Spleen (tissue), 11 donors: ENCODE data around the gene CLCF1. TPM values are rescaled to one million over a fixed set of nuclear protein-coding genes. Genes with fewer than 3 reads are reported as not detected.

Source experiments
- DNase-seq: peaks from one replicate; pipeline ENCODE4 v3.0.0-alpha.2; 2020
- H3K27ac ChIP-seq, 8 donors: fragments of 200-600 bp; sonication (generic) in 7 of 8; 1 replicate in 4 of 8; 2 replicates in 4 of 8; pipeline versions ENCODE4 v1.5.0 to v1.8.0; 2016 to 2021; ENCODE audit warnings: inconsistent platforms in 4 of 8, mild to moderate bottlenecking in 4 of 8, moderate library complexity in 1 of 8
- H3K27me3 ChIP-seq, 7 donors: fragments of 200-600 bp; sonication (generic) in 6 of 7; replicated peaks in 1 of 7; 1 replicate in 4 of 7; 2 replicates in 3 of 7; pipeline versions ENCODE4 v1.5.0 to v1.8.0; 2016 to 2021; ENCODE audit warnings: inconsistent platforms in 3 of 7, mild to moderate bottlenecking in 1 of 7
- H3K36me3 ChIP-seq, 6 donors: fragments of 200-600 bp; sonication (generic) in 5 of 6; 1 replicate in 4 of 6; 2 replicates in 2 of 6; pipeline versions ENCODE4 v1.5.0 to v1.8.0; 2016 to 2021; ENCODE audit warnings: inconsistent platforms in 2 of 6
- H3K4me1 ChIP-seq, 6 donors: fragments of 200-600 bp; sonication (generic) in 5 of 6; 1 replicate in 3 of 6; 2 replicates in 3 of 6; pipeline versions ENCODE4 v1.5.0 to v1.8.0; 2016 to 2021; ENCODE audit warnings: inconsistent platforms in 3 of 6
- H3K4me3 ChIP-seq, 8 donors: fragments of 200-600 bp; sonication (generic) in 7 of 8; 1 replicate in 4 of 8; 2 replicates in 4 of 8; pipeline versions ENCODE4 v1.5.0 to v1.8.0; 2016 to 2021; ENCODE audit warnings: inconsistent platforms in 4 of 8, mild to moderate bottlenecking in 4 of 8, moderate library complexity in 2 of 8
- H3K9me3 ChIP-seq, 8 donors: fragments of 200-600 bp; sonication (generic) in 7 of 8; 1 replicate in 4 of 8; 2 replicates in 4 of 8; pipeline versions ENCODE4 v1.5.0 to v1.8.0; 2016 to 2021; ENCODE audit warnings: inconsistent platforms in 4 of 8
- POLR2A ChIP-seq, 3 donors: fragments of 450-650 bp; IDR thresholded peaks; one replicate each; pipeline ENCODE4 v1.5.1; 2017; ENCODE audit warnings: antibody characterized with exemption in 3 of 3, mild to moderate bottlenecking in 1 of 3
- POLR2AphosphoS5 ChIP-seq, 3 donors: sonication (generic); formaldehyde crosslinking; IDR thresholded peaks; one replicate each; pipeline ENCODE4 v1.5.1; 2017; ENCODE audit warnings: antibody characterized with exemption in 3 of 3
- WGBS, 5 donors: extraction: QIAGEN DNeasy Blood & Tissue Kit in 3 of 5; methylation state at CpG; one replicate each; pipeline versions ENCODE4 v1.1.5 to v1.1.7; 2013 to 2018; 5-methylcytosine and 5-hydroxymethylcytosine counted together
- intact Hi-C: fragments of 100-400 bp; cut with DNase I; formaldehyde crosslinking; loops from one replicate; pipeline ENCODE4 v1.15.0; 2023; ENCODE audit warnings: low total_unique reads
- polyA plus RNA-seq, 3 donors: library from polyadenylated mRNA; stranded (reverse); fragments of 200-250 nt; gene quantifications; one replicate each; pipeline ENCODE4 v1.2.1, GENCODE V29; 2013
- total RNA-seq, 7 donors: library from RNA; depleted of rRNA in 3 of 7; stranded (reverse); fragments of >200 nt in 3 of 7; fragmentation: NEBNext Ultra II Directional in 4 of 7; extraction: Animal tissue kit (Norgen Biotek cat#: 25700) in 4 of 7; gene quantifications; one replicate each; pipeline versions ENCODE4 v1.1.0 to v1.2.1, GENCODE V29; 2016 to 2021
- TF ChIP-seq, protein P1 (sequence below), 11 experiments: fragments of 200-600 bp in 7 of 11; fragments of 450-650 bp in 4 of 11; sonication (generic) in 4 of 11; IDR thresholded peaks in 8 of 11; conservative IDR thresholded peaks in 3 of 11; 1 replicate in 7 of 11; 2 replicates in 4 of 11; pipeline versions ENCODE4 v1.4.0 to v1.8.0; 2016 to 2021; ENCODE audit warnings: antibody characterized with exemption in 11 of 11, inconsistent platforms in 4 of 11, mild to moderate bottlenecking in 1 of 11
- donor health status: healthy with polysubstance abuse.
- donor health status: DM: no; HTN: no; CAD: no; lungs with moderate emphysema.
- donor health status: DM: no; HTN: no; CAD: no.
- donor health status: Bipolar disorder and iron deficiency.
- donor health status: healthy.
- donor health status: DM: no; HTN: no; CAD: no.
- donor health status: DM: yes; HTN: yes; CAD: no.

CLCF1 gene
- total and polyA plus RNA-seq, 10 donors = 4.3 to 13.7 (median 7.4) TPM

DNA sequence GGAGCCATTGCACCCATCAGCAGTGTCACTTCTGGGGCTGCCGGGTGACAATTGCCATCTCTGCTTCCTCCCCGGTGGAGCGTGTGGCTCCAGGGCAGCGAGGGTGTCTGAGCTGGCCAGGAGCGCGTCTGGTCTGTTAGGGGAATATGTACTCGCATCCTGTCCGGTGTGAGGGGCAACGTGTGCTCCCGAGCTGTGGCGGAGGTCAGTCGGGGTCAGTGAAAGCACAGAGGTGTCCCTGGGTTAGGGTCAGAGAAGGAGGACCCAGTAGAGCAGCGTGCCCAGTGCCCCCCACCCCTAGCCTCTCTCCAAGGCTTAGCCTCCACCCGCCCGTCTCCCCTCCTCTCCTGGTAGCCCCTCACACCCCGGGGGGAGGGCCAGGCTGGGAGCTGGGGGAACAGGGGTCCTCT is 1.5 kb downstream of the CLCF1 start:
- Histone ChIP-seq H3K9me3 (no peaks in the 10 kb centered on the region), H3K4me3 (peak overlapping the region; percentile 55 to 78 (median 62)), H3K27ac (peak overlapping the region in 7 of 8 donors; percentile 87 to 96 (median 93)), H3K4me1 (peaks cover 47 to 87% (median 72%) of the 10 kb centered on the region in 6 donors), H3K27me3 (peaks cover 0 to 18% (median 0%) of the 10 kb centered on the region in 7 donors), H3K36me3 (no peaks in the 10 kb centered on the region)
- TF ChIP-seq, protein P1, sequence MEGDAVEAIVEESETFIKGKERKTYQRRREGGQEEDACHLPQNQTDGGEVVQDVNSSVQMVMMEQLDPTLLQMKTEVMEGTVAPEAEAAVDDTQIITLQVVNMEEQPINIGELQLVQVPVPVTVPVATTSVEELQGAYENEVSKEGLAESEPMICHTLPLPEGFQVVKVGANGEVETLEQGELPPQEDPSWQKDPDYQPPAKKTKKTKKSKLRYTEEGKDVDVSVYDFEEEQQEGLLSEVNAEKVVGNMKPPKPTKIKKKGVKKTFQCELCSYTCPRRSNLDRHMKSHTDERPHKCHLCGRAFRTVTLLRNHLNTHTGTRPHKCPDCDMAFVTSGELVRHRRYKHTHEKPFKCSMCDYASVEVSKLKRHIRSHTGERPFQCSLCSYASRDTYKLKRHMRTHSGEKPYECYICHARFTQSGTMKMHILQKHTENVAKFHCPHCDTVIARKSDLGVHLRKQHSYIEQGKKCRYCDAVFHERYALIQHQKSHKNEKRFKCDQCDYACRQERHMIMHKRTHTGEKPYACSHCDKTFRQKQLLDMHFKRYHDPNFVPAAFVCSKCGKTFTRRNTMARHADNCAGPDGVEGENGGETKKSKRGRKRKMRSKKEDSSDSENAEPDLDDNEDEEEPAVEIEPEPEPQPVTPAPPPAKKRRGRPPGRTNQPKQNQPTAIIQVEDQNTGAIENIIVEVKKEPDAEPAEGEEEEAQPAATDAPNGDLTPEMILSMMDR (IDR thresholded peaks at IDR 0.05 in 8 of 11, conservative IDR thresholded peaks at IDR 0.05 in 3 of 11) = no peak
- no peak for TF ChIP-seq POLR2A (IDR thresholded peaks at IDR 0.05)
- no peak for TF ChIP-seq POLR2AphosphoS5 (IDR thresholded peaks at IDR 0.05)
- intact Hi-C loops = no loop called here
- 13 to 24% (median 18%) methylated on average over 12 to 16 of the region's 16 CpGs for WGBS, 5 donors
- peak; percentile 83 for DNase-seq

DNA sequence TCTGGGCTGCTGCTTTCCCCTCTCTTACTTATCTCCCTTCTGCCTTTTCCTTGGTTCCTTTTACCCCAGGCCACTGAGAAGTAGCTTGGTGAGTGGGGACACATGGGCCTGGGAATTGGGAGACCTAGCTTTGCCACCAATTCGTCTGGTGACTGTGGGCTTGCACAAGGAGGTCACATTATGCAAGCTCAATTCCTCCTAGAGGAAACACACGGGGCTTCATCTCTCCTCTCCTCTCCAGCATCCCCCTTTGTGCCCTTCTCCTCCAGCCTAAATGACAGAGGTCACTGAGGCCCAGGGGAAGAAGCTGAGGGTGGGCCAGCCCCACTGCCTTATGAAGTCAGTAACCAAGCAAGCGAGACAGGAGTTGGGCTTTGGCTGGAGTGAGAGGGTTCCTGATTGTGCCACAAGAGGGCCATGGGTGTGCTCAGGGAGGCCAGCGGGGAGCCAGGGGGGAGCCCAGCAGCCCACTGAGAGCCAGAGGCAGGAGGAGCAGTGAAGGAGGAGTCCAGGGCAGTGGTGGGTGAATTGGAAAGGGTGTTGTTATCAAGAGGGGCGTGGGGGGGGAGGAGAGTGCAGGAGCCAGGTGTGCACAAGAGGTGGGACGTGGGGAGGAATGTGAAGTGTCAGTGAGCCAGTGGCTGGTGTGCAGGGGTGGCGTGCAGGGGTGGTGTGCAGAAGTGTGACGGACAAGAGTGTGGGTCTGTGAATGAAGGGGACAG is 2.0 kb downstream of the CLCF1 start:
- whole genome bisulfite sequencing, 5 donors = 29 to 55% (median 34%) methylated on average over 8 of the region's 8 CpGs
- H3K9me3 ChIP-seq = no peaks in the 10 kb centered on the region
- TF ChIP-seq, protein P1 (IDR thresholded peaks at IDR 0.05 in 8 of 11, conservative IDR thresholded peaks at IDR 0.05 in 3 of 11) = peak; percentile 7 to 63 (median 50)
- no peak for TF ChIP-seq POLR2AphosphoS5 (IDR thresholded peaks at IDR 0.05)
- H3K27me3 ChIP-seq = peaks cover 0 to 18% (median 0%) of the 10 kb centered on the region in 7 donors
- DNase-seq = peak; percentile 83
- intact Hi-C loops = no loop called here
- H3K4me3 ChIP-seq = peak overlapping the region in 7 of 8 donors; percentile 55 to 78 (median 60)
- H3K27ac ChIP-seq = peak overlapping the region in 6 of 8 donors; percentile 14 to 96 (median 93)
- H3K36me3 ChIP-seq = no peaks in the 10 kb centered on the region
- peaks cover 52 to 92% (median 77%) of the 10 kb centered on the region in 6 donors for H3K4me1 ChIP-seq

DNA sequence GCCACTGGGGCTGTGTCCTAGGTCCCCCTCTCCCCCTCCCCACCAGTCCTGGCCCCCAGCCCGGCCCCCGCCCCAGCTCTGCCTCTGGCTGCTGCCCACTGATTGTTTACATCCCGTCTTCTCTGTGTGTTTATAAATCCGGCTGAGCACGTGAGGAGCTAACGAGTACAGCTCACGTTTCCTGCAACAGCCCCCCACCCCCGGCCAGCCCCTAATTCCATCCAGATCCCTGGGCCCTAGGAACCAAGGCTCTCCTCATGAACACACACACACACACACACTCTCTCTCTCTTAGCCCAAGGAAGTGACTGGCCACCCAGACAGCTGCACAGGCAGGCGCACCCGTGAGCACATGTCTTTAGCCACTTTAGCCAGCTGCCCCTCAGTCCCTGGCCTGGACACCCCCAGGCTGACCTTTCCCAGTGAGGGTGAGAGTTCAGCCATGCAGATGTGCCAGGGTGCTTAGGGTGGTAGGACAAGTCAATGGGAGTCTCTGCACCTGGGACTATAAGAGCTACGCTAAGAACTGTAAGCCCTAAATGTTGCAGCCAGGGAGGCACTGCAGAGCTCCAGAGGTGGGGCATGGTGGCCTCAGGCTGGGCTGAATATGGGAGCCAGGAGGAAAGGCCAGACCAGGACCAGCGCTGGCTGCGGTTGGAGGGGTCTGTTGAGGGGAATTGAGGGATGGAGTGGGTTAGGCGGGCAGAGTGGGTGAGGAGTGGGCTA is 2.9 kb downstream of the CLCF1 start:
- peak overlapping the region in 1 of 8 donors; percentile 78 for H3K4me3 ChIP-seq

DNA sequence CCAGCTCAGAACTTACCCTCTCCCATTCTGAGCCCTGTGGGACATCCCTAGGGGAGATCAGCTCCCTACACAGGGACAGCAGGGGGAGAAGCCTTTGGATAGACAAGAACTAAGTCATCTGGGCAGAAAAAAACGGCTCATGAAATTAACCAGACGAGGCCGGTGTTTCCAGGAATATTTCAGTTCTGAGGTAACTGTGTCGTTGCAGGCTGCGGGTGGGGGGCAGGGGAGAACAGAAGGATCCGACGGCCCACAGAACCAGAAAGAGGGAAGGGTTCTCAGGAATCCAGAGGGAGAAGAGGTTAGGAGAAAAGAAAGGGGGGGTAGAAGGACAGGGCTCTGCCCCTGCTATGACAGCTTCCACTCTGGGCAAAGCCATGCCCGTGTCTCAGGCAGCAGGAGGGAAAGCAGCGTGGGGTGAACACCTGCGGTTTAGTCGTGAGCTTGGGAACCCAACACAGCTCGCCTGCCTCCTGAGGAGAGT is 3.6 kb downstream of the CLCF1 start:
- intact Hi-C loops = no loop called here
- Histone ChIP-seq H3K27ac (peak overlapping the region in 3 of 8 donors; percentile 23 to 96 (median 95)), H3K9me3 (no peaks in the 10 kb centered on the region), H3K27me3 (peaks cover 0 to 18% (median 0%) of the 10 kb centered on the region in 7 donors), H3K4me1 (peaks cover 60 to 95% (median 89%) of the 10 kb centered on the region in 6 donors), H3K36me3 (peaks cover 0 to 14% (median 0%) of the 10 kb centered on the region in 6 donors), H3K4me3 (peak overlapping the region in 1 of 8 donors; percentile 78)
- TF ChIP-seq POLR2A (IDR thresholded peaks at IDR 0.05) (no peak), POLR2AphosphoS5 (IDR thresholded peaks at IDR 0.05) (no peak)
- TF ChIP-seq, protein P1 (IDR thresholded peaks at IDR 0.05 in 8 of 11, conservative IDR thresholded peaks at IDR 0.05 in 3 of 11) = no peak
- WGBS, 5 donors = 42 to 63% (median 54%) methylated on average over 10 to 12 of the region's 12 CpGs
- no peak for DNase-seq

More for the DNA sequence above, 2.9 kb downstream of the CLCF1 start:
- WGBS, 5 donors = 58 to 79% (median 66%) methylated on average over 14 of the region's 14 CpGs
- peaks cover 55 to 95% (median 85%) of the 10 kb centered on the region in 6 donors for H3K4me1 ChIP-seq
- peak overlapping the region in 5 of 8 donors; percentile 14 to 96 (median 93) for H3K27ac ChIP-seq
- peaks cover 0 to 18% (median 0%) of the 10 kb centered on the region in 7 donors for H3K27me3 ChIP-seq
- H3K9me3 ChIP-seq = no peaks in the 10 kb centered on the region
- no peak for TF ChIP-seq POLR2AphosphoS5 (IDR thresholded peaks at IDR 0.05)
- DNase-seq = no peak
- H3K36me3 ChIP-seq = peaks cover 0 to 8% (median 0%) of the 10 kb centered on the region in 6 donors
- intact Hi-C loops = no loop called here
